Psoas muscle (tissue), 8 donors: ENCODE data around the gene AVPR1B. TPM values are rescaled to one million over a fixed set of nuclear protein-coding genes. Genes with fewer than 3 reads are reported as not detected.

Experiments
- ATAC-seq, 4 donors: fragments of 200-7000 bp; cut with Tn5 transposase; one replicate each; pipeline ENCODE4 v1.9.1; 2020; ENCODE audit warnings: moderate library complexity in 3 of 4, mild to moderate bottlenecking in 2 of 4
- DNase-seq, 2 donors: peaks; one replicate each; pipeline ENCODE4 v3.0.0-alpha.2; 2020
- H3K27ac ChIP-seq: fragments of 200-600 bp; one replicate; pipeline ENCODE4 v1.8.0; 2022
- H3K27me3 ChIP-seq, 3 donors: fragments of 200-600 bp in 1 of 3; one replicate each; pipeline versions ENCODE4 v1.6.1 to v1.8.0; 2013 to 2022; ENCODE audit warnings: low read length in 2 of 3, mild to moderate bottlenecking in 2 of 3, moderate library complexity in 1 of 3; ENCODE audit not compliant: insufficient read depth in 3 of 3
- H3K36me3 ChIP-seq, 2 donors: fragments of 200-600 bp in 1 of 2; one replicate each; pipeline versions ENCODE4 v1.6.1 to v1.8.0; 2013 to 2022; ENCODE audit warnings: low read depth in 1 of 2, mild to moderate bottlenecking in 1 of 2, moderate library complexity in 1 of 2; ENCODE audit not compliant: insufficient read depth in 1 of 2
- H3K4me1 ChIP-seq: fragments of 200-600 bp; one replicate; pipeline ENCODE4 v1.8.0; 2022
- H3K4me3 ChIP-seq: fragments of 200-600 bp; one replicate; pipeline ENCODE4 v1.8.0; 2022; ENCODE audit warnings: mild to moderate bottlenecking
- H3K9me3 ChIP-seq: fragments of 200-600 bp; one replicate; pipeline ENCODE4 v1.8.0; 2022
- WGBS, 3 donors: extraction: QIAGEN DNeasy Blood & Tissue Kit; methylation state at CpG; one replicate each; pipeline versions ENCODE4 v1.1.6 to v1.1.7; 2013; 5-methylcytosine and 5-hydroxymethylcytosine counted together
- intact Hi-C, 2 donors: fragments of 100-400 bp; cut with DNase I; formaldehyde crosslinking; loops; one replicate each; pipeline versions ENCODE4 v1.11.0 to v1.14.2; 2022
- polyA plus RNA-seq, 3 donors: library from polyadenylated mRNA; stranded (reverse); fragments of 200-250 nt; gene quantifications; one replicate each; pipeline ENCODE4 v1.2.3, GENCODE V29; 2013
- total RNA-seq, 4 donors: library from RNA; stranded (reverse); fragmentation: NEBNext Ultra II Directional in 2 of 4; extraction: Animal tissue kit (Norgen Biotek cat#: 25700) in 2 of 4; gene quantifications; one replicate each; pipeline versions ENCODE4 v1.2.1 to v1.2.4, GENCODE V29; 2021 to 2023
- TF ChIP-seq, protein P1 (sequence below): fragments of 200-600 bp; IDR thresholded peaks from one replicate; pipeline ENCODE4 v1.8.0; 2022; ENCODE audit warnings: antibody characterized with exemption
- donor health status: healthy with polysubstance abuse.
- donor health status: DM: no; HTN: no; CAD: no; lungs with moderate emphysema.
- donor health status: Bipolar disorder and iron deficiency.
- donor health status: healthy.
- donor health status: DM: yes; HTN: yes; CAD: no.
- donor health status: DM: no; HTN: no; CAD: no.
- donor health status: DM: no; HTN: no; CAD: no.
- donor health status: DM: yes; HTN: yes; CAD: no.

AVPR1B gene
- total and polyA plus RNA-seq, 7 donors = not detected

DNA sequence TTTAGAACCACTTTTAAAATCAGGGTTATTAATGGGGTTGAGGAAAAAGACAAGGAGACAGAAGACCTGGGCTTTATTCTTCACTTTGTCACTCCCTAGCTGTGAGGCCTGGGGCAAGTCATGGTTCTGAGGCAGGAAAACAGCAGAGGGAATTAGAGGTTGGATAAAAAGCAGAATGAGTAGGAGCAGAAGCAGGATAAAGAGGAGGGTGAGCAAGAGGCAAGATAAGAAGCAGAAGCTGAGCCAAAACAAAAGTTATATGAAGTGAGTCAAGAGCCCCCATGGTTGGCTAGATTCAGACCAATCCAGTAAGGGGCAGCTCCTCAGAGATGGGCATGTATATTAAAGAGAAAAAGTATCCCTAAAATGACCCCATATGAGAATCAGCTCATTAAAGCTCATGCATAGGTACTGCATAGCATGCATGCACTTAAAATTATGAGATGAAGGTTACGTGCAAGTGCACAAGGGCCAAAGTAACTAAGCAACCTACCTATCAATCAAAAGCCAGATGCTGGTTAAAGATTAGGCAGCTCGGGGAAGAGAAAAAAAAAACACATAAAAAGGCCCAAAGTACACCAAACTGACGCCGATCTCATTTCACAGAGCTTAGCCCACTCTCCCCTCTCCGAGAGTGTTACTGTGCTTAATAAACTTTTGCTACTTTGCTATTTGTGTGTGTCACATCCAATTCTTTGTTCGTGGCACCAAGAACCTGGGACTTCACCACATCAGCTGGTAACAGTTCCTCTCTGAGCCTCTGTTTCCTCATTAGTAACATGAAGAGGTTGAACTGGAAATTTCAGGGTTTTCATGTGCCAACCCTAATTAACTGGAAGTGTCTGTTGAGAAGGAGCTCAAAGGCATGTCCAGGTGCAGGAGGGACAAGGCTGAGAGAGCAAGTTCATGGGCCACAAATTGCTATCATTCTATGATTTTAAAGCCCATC lies 2.2 kb downstream of the AVPR1B start:
- TF ChIP-seq, protein P1, sequence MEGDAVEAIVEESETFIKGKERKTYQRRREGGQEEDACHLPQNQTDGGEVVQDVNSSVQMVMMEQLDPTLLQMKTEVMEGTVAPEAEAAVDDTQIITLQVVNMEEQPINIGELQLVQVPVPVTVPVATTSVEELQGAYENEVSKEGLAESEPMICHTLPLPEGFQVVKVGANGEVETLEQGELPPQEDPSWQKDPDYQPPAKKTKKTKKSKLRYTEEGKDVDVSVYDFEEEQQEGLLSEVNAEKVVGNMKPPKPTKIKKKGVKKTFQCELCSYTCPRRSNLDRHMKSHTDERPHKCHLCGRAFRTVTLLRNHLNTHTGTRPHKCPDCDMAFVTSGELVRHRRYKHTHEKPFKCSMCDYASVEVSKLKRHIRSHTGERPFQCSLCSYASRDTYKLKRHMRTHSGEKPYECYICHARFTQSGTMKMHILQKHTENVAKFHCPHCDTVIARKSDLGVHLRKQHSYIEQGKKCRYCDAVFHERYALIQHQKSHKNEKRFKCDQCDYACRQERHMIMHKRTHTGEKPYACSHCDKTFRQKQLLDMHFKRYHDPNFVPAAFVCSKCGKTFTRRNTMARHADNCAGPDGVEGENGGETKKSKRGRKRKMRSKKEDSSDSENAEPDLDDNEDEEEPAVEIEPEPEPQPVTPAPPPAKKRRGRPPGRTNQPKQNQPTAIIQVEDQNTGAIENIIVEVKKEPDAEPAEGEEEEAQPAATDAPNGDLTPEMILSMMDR = no peak
- Histone ChIP-seq H3K36me3 (no peaks in the 10 kb centered on the region), H3K4me1 (peaks cover 6% of the 10 kb centered on the region), H3K4me3 (no peak overlapping the region), H3K27ac (no peak overlapping the region), H3K27me3 (peaks cover 0 to 27% (median 5%) of the 10 kb centered on the region in 3 donors), H3K9me3 (no peaks in the 10 kb centered on the region)
- DNase-seq = no peak
- intact Hi-C loops = no loop called here
- 85 to 86% (median 86%) methylated on average over 6 of the region's 6 CpGs for WGBS, 3 donors
- no peak for ATAC-seq

DNA sequence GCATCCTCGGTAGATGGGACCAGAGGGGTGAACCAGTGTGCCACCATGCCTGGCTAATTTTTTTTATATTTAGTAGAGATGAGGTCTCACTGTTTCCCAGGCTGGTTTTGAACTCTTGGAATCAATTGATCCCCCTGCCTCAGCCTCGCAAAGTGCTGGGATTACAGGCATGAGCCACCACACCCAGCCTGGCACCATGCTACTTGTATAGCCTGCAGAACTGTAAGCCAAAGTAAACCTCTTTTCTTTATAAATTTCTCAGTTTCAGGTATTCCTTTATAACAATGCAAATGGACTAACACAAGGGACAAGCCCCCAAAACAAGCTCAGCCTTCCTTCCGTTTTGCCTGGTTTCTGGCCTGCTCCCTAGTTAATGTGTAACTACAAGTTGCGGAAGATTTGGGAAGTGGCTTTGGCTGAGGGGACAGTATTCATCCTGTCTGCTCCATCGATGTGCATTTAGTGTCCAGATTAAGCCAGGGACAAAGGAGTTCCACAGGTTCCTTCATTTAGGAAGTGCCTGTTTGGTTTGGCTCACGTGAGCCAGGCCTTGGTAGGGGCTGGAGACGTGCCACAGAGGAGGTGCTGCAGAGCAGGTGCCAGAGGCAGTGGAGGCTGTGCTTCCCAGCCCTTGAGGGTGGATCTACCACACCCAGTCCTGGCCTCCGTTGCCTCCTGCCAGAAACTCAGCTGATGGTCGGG lies 4.4 kb downstream of the AVPR1B start:
- Histone ChIP-seq H3K27ac (no peak overlapping the region), H3K9me3 (no peaks in the 10 kb centered on the region), H3K36me3 (no peaks in the 10 kb centered on the region), H3K4me1 (peaks cover 4% of the 10 kb centered on the region), H3K4me3 (no peak overlapping the region), H3K27me3 (peaks cover 0 to 18% (median 5%) of the 10 kb centered on the region in 3 donors)
- ATAC-seq (no peak), DNase-seq (no peak)
- intact Hi-C loops = no loop called here
- WGBS, 3 donors = 65 to 74% (median 71%) methylated on average over 9 of the region's 9 CpGs
- TF ChIP-seq, protein P1 = no peak

DNA sequence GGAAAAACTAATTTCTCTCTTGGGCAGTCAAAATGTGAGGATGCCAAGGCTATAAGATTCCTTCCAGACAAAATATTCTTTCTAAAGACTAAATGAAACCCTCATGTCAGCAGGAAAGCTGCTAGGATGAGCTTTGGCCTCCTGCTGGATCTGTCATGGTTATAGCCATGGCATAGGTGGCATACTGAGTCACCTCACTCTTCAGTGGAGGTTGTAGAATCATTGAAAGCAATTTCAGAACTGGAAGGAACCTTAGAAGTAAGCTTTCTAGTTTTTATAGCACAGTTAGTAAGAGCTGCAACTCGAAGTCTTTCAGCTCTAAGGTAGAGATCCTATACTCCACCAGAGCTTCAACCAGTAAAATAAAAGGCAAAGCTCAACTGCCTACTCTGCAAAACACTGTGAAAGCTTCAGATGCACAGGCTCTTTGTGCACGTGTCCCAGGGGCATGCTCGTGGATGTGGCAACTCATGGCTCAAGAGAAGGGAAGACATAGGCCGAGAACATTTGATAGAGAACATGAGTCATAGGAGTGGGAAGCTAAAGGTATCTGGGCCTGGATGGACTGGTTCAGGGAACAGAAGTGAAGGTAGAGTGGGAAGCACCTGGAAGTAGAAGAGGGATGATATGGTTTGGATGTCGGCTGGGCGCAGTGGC lies 5.8 kb downstream of the AVPR1B start:
- ATAC-seq = no peak
- Histone ChIP-seq H3K27me3 (peaks cover 0 to 4% (median 4%) of the 10 kb centered on the region in 3 donors), H3K9me3 (no peaks in the 10 kb centered on the region), H3K36me3 (no peaks in the 10 kb centered on the region), H3K4me1 (no peaks in the 10 kb centered on the region), H3K27ac (no peak overlapping the region), H3K4me3 (no peak overlapping the region)
- TF ChIP-seq, protein P1 = no peak
- intact Hi-C loops = no loop called here
- 84 to 90% (median 85%) methylated on average over 6 of the region's 6 CpGs for WGBS, 3 donors
- no peak for DNase-seq

DNA sequence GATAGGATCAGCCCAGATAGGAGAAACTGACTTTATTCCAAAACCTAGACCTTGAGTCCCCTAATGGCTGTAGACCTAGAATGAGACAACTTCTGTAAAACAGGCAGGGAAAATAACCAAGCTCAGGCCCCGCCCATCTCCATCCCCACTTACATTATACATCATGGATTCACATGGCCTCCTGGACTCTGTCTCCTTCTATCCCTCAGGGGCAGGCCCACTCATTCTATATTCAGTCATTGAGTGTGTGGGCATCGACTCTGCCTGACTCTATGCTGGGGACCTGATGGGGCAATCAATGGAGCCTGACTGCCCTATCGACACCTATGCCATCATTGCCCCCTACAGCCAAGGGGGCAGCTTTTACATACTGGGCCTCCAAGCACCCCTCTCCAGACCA lies 6.4 kb downstream of the AVPR1B start:
- intact Hi-C loops = no loop called here

More for the DNA sequence above, 6.4 kb downstream of the AVPR1B start:
- ATAC-seq (no peak), DNase-seq (no peak)
- Histone ChIP-seq H3K4me1 (no peaks in the 10 kb centered on the region), H3K9me3 (no peaks in the 10 kb centered on the region), H3K36me3 (no peaks in the 10 kb centered on the region), H3K4me3 (no peak overlapping the region), H3K27me3 (peaks cover 0 to 4% (median 1%) of the 10 kb centered on the region in 3 donors), H3K27ac (no peak overlapping the region)
- WGBS, 3 donors = 91 to 97% (median 94%) methylated on average over 3 of the region's 3 CpGs
- TF ChIP-seq, protein P1 = no peak
